SK-N-SH treated with all-trans-retinoic acid at 6 μM for 48 hours (cell line): Measurements from ENCODE around the gene ARHGAP22.

Source experiments
- RARB ChIP-seq: fragments of 250-450 bp; sonication (Bioruptor Pico); IDR thresholded peaks from 2 replicates; pipeline ENCODE4 v1.8.0; 2021; ENCODE audit warnings: mild to moderate bottlenecking, moderate library complexity
- TCF4 ChIP-seq: fragments of 250-450 bp; sonication (Bioruptor Pico); IDR thresholded peaks from 2 replicates; pipeline ENCODE4 v1.8.0; 2021; ENCODE audit warnings: mild to moderate bottlenecking, moderate library complexity, borderline replicate concordance
- ZNF70 ChIP-seq: fragments of 450-650 bp; formaldehyde crosslinking; IDR thresholded peaks from 2 replicates; pipeline ENCODE4 v1.5.0; 2020; ENCODE audit warnings: mild to moderate bottlenecking, moderate library complexity
- TF ChIP-seq, protein P1 (sequence below): fragments of 250-450 bp; sonication (Bioruptor Pico); IDR thresholded peaks from 2 replicates; pipeline ENCODE4 v1.5.1; 2020; ENCODE audit warnings: low read depth, mild to moderate bottlenecking, moderate library complexity

DNA sequence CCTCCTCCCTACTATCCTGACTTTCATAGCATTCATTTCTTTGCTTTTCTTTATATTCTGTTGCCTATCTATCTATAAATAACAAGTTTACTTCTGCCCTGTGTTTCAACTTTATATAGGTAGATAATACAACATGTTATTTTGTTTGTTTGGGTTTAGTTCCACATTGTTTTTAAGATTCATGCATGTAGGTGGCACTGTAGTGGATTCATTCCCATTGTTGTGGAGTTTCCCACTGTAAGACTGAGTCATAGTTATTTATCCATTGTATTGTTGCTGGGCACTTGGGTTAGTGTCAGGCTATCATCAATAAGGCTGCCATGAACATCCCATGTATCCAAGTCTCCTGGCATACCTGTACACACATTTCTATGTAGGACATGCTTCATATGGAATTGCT is 127.7 kb downstream of the ARHGAP22 start:
- TF ChIP-seq, protein P1, sequence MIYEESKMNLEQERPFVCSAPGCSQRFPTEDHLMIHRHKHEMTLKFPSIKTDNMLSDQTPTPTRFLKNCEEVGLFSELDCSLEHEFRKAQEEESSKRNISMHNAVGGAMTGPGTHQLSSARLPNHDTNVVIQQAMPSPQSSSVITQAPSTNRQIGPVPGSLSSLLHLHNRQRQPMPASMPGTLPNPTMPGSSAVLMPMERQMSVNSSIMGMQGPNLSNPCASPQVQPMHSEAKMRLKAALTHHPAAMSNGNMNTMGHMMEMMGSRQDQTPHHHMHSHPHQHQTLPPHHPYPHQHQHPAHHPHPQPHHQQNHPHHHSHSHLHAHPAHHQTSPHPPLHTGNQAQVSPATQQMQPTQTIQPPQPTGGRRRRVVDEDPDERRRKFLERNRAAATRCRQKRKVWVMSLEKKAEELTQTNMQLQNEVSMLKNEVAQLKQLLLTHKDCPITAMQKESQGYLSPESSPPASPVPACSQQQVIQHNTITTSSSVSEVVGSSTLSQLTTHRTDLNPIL (CRISPR knock-in tag) = no peak
- TF ChIP-seq RARB = no peak
- TF ChIP-seq TCF4 = no peak
- TF ChIP-seq ZNF70 (CRISPR knock-in tag) = no peak
